ENCODE results near the gene POLR3H.
"Not testable (repeated sequence)": the region's sequence is repeated elsewhere in the genome, so short reads cannot be mapped to it uniquely, and the experiment has no call there.

The POLR3H gene

DNA sequence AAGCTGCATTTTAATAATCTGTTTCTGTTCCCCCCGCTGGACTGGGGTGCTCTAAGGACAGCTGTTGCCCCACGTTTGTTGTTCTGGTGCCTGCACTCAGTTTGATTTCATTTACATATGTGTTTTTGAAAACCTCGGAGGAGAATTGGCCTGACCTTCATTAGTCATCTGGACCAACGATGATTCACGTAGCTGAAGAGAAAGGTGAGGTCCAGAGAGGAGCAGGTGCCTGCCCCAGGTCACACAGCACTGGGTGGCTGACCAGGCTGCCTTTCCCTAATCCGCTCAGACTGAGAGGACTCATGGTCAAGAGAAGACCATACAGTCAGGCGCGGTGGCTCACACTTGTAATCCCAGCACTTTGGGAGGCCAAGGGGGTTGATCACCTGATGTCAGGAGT is 20.3 kb upstream of the POLR3H start:
- DNase-seq (ENCODE audit: low read depth in 2 of 2) = no peak

DNA sequence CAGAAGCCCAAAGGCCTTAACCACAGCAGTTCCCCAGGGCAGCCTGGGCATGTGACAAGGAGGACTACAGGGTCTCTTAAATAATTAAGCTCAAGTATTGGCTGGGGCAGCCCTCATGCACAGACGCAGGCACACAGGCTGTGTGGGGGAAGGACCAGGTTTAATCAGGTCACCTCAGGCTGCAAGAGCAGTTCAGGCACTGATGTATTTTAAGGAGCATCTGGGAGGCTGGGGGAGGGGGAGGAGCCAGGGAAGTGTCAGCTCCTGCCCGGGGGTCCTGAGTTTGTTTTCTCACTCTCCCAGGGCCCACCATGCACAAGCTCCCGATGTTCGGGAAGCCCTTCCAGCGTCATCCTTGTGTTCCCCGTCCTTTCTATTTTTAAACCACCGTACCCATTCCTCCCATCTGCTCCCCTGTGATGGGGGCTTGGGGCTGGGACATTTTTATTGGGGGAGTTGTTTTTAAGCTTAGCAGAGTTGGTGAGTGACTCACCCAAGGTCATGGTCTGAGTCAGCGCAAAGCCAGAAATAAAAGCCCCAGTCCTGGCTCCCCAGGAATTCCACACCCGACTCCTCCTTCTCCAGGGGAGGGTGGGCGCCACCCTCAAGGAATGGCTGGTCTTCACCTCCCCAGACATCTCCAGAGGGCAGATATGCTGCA is 18.9 kb upstream of the POLR3H start:
- no peak for DNase-seq (ENCODE audit: low read depth in 2 of 2)

DNA sequence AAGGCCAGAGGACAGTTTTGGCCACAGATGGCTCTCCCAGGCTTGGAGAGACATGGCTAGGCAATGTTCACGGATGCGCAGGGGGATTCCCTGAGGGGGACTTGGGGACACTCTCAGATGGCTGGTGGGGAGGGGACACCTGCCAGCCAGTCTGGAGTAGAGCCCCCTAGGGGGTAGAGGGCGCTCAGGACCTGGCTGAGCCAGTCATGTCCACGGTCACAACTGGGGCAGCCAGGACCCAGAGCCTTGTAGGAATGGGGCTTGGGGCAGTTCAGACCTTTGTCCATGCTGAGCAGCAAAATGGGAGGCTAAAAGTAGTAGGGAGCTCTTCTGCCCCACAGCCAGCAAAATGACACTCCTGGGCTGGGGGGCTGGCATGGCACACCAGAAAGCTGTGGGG is 18.2 kb upstream of the POLR3H start:
- no peak for DNase-seq (ENCODE audit: low read depth in 2 of 2)

DNA sequence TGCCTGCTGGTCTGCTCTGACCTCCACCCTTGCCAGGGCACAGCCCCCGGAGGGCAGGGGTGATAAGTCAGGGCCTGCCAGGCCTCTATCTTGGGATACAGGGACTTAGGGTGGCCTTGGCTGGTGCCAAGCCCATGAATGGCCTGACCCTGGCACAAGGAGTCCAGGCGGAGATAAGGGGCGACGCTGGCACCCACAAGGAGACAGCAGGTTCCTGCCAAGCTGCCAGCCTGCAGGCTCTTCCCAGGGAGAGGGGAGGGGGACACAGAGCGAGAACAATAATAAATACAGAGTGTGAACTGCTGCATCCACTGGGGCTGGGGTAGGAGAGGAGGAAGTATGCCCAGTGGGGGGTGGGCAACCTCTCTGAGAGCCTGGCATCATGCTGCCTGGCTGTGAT is 17.5 kb upstream of the POLR3H start:
- DNase-seq (ENCODE audit: low read depth in 2 of 2) = no peak

DNA sequence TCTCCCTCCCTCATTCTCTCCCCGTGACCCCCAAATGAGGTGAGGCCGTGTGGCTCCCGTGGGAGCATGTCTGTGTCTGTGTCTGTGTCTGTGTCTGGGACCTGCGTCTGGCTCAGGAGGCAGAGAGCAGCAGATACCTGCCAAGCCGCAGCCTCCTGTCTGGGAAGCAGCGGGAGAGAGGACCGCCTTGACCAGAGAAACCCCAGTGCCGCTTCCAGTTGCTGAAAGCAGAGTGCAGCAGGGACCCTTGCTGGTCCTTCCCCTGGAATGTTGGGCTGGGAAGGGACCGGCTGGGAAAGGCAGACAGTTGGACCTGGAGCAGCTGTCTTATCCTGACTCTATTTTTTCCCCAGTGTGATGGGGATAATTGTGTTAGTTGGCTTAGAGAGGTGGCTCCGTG is 17.1 kb upstream of the POLR3H start:
- no peak for DNase-seq (ENCODE audit: low read depth in 2 of 2)

DNA sequence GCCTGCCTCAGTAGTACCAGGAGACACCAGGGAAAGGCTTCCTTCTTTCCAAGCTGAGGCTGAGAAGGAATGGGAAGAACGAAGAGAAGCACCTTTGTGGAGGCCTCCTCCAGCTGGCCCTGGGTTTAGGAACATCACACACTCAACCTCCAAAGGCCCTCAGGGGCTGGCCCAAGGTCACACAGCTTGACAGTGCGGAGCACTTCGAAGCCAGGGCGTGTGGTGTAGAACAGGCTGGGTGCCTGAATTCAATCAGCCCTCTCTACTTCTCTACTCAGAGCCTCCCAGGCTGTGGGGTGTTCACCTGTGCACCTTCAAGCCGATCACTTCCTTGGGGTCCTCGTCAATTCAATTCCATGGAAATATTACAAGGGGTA is 15.8 kb upstream of the POLR3H start:
- no peak for DNase-seq (ENCODE audit: low read depth in 2 of 2)

DNA sequence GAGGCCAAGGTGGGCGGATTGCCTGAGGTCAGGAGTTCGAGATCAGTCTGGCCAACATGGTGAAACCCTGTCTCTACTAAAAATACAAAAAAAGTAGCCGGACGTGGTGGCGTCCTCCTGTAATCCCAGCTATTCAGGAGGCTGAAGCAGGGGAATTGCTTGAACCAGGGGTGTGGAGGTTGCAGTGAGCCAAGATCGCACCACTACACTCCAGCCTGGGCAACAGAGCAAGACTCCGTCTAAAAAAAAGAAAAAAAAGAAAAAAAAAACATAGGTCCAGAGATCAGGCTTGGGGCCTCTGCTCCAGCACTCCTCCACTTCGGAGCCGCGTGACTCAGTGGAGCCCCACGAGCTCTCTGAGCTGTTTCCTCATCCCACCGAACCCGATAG is 14.0 kb upstream of the POLR3H start:
- DNase-seq (ENCODE audit: low read depth in 2 of 2) = not testable (repeated sequence)

DNA sequence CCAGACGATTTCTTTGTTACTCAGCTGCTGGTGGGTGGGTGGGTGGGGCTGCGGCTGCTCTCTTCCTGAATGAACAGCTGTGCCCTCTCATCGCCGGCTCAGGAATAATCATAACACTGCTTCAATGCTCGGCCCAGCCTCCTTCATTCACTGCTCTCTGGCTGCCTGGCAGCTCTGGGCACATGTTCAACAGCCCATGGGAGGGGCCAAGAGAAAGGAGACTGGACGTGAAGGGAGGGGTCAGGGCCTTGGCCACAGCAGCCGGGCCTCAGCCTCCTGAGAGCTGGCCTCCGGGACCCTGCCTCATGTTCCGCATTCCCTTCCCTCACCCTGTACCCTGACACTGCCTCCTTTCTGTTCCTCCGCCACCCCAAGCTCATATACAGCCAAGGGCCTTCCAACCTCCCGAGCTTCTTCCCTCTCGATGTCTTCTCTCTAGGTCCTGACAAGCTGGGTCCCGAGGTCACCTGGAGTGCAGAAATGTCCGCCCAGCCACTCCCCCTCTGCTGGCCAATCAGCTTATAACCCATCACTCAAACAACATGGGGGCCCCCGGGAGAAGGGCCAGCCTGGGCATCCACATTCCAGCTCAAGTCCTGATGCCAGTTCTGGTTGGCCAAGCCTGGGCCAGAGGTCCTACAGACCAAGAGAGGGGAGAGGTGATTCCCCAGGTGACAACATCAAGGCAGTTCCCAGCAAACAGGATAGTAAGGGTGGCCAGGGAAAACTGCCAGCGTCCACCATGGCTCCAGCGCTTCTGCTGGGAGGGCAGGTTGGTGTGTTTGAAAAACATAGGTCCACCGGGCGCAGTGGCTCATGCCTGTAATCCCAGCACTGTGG is 13.4 kb upstream of the POLR3H start:
- no peak for DNase-seq (ENCODE audit: low read depth in 2 of 2)

DNA sequence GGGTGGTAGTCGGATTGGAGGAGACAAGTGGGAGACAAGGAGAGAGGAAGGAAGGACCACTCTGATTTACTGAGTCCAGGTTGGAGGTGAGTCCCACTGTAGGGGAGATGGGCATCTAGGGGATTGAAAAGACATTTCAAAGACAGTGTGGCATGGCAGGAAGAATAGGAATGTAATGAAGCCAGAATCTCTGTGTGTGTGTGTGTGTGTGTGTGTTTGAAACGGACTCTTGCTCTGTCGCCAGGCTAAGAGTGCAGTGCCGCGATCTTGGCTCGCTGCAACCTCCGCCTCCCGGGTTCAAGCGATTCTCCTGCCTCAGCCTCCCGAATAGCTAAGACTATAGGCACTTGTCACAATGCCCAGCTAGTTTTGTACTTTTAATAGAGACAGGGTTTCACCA is 12.3 kb upstream of the POLR3H start:
- DNase-seq (ENCODE audit: low read depth in 2 of 2) = no peak

DNA sequence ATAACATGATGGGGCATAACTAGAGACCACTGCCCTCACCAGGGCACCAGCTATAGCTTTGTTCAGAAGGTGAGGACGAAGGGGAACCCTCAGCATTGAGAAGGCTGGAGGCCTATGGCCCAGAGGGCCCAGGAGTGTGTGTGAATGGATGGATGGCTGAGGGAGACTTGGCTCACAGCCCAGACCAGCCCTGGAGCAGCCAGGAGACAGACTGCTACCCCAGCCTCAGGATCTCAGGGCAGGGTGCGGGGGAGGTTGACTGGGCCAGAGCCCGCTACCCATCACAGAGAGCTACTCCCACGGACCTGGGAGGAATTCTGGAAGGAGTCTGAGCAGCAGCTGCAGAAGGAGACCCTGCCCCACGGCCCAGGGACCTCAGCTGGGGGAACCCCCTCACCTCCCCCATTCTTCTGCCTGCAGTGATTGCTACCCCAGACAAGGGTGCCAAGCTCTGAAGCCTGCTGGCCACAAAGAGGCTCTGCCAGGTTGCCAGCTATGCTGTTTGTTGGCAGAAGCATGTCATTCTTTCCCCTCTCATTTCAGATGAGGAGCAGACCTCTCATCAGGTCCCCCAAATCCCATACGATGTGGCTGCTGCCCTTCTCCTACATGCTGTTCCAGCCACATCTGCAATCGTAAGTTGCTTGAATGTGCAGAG is 11.2 kb upstream of the POLR3H start:
- DNase-seq (ENCODE audit: low read depth in 2 of 2) = no peak

DNA sequence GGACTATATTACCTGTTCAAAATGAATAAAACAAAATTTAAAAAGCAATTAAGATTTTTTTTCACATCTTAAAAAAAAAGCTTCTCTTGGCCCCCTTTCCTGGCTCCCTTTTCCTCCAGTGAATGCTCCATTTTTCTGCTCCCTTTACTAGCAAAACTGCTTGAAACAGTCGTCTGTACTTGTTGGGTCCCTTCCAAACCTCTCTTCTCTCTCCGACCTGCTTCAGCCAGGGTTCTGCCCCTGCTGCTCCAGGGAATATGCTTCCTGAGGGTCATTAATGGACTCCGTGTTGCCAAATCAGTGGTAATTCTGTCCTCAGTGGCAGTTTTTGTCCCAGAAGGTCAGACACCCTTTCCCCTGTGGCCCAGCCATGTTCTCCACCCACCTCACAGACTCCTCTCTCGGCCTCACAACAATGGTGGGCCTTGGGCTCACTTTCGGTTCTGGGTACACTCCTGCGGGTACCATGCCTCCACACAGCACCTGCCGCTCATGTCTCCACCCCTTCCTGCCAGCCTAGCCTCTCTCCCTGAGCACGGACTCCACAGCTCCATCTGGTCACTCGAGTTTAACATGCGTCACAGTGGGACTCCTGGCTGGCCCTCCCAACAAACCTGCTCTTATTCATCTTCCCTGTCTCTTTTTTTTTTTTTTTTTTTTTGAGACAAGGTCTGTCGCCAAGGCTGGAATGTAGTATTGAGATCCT is 7.8 kb upstream of the POLR3H start:
- DNase-seq (ENCODE audit: low read depth in 2 of 2) = no peak

DNA sequence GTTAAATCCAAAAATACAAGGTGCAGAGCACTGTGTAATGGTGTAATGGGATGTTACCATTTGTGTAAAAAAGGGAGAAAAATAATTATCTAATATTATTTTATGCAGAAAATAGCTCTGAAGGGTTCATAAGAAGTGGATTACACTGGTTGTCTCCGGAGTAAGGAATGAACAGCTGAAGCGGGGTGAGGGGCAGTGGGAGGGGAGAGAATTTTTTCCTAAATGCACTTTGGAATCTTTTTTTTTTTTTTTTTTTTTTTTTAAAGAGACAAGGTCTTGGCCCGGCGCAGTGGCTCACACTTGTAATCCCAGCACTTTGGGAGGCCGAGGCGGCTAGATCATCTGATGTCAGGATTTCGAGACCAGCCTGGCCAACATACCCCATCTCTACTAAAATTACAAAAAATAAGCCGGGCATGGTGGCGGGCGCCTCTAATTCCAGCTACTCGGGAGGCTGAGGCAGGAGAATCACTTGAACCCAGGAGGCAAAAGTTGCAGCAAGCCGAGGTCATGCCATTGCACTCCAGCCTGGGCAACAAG is 6.8 kb upstream of the POLR3H start:
- DNase-seq (ENCODE audit: low read depth in 2 of 2) = no peak

DNA sequence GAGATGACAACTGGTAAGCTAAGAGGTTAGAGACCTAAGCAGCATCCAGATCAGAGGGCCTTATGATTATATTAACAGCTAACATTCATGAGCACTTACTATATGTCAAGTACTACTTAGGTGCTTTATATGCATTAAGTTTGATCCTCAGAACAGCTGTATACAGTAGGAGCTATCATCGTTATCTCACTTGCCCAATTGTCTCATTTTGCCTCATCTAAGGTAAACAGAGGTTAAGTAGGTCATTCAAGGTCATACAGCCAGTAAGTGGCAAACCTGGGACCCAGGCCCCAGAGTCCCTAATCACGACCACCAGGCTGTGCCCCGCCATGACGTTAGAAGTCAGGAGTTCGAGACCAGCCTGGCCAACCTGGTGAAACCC is 4.6 kb upstream of the POLR3H start:
- DNase-seq (ENCODE audit: low read depth in 2 of 2) = no peak

DNA sequence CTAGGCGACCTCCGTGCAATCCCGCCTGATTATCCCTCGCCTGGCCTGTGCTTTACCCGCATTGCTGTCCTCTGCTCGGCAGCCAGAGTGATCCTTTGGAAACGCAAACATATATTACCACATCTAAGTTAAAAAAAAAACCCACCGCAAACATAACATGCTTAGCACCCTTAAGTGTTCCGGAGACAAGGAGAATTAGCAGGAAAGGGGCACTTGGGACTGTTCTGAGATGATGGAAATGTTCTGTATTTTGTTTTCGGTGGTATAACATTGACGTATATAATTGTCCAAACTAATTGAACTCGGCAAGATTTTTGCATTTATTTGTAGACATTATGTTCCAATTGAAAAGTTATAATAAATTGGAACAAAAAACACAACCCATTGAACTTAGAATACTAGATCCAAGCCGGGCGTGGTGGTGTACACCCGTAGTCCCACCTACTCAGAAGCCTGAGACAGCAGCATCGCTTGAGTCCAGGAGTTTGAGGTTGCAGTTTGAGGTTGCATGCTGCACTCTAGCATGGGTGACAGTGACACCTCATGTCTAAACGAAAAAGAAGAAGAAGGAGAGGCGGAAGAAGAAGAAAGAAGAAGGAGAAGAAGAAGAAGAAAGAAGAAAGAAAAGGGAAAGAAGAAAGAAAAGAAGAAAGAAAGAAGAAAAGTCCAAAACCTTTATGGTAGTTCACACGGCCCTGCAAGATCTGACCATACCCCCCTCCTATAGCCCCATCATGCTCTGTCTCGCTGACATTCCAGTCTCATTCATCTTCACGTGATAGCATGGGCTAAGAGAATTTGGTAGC is 604 bp upstream of the POLR3H start:
- DNase-seq (ENCODE audit: low read depth in 2 of 2) = no peak

DNA sequence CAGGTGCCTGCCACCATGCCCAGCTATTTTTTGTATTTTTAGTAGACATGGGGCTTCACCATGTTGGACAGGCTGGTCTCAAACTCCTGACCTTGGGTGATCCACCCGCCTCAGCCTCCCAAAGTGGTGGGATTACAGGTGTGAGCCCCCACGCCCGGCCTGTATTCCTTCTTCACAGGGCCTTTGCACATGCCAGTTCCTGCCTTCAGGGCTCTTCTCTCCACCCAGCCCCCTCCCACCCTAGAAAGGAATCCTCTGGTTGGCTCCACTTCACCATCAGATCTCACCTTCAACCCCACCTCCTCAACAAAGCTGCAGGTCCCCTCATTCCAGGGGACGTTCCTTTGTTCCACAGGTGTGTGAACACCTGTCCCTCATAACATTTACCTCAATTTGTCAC is 2.0 kb downstream of the POLR3H start:
- no peak for DNase-seq (ENCODE audit: low read depth in 2 of 2)

DNA sequence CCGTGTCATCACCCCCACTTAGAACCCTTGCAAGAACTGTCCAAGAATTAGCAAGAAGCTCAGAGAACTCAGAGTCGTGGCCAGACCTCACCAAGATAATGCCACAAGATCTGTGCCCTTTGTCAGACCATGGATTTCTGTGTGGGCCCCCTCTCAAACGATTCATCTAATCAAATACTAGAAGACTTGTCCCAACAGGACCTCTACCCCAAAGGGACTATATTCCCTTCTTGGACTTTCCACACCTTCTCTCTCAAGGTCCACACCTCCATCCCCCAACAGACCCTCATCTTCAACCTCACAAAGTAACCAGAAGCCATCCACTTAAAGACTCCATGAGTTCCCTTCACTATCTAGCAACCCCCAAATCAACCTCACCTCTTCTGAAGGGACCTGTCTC is 2.8 kb downstream of the POLR3H start:
- DNase-seq (ENCODE audit: low read depth in 2 of 2) = no peak

DNA sequence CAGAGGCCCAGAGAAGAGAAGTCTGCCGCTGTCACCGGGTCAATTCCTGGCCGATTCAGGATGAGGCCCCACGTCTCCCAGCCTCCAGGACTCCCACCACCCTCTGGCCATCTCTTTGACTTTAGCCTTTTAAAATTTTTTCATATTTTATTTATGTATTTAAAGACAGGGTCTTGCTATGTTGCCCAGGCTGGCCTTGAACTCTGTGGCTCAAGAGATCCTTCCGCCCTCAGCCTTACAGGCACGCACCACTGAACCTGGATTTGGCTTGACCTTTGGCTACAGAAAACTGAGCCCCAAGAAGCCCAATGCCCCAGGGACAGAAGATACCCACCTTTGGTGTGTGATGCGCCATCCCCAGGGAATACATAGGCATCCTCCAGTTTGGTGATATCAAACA is 3.9 kb downstream of the POLR3H start:
- DNase-seq (ENCODE audit: low read depth in 2 of 2) = no peak

DNA sequence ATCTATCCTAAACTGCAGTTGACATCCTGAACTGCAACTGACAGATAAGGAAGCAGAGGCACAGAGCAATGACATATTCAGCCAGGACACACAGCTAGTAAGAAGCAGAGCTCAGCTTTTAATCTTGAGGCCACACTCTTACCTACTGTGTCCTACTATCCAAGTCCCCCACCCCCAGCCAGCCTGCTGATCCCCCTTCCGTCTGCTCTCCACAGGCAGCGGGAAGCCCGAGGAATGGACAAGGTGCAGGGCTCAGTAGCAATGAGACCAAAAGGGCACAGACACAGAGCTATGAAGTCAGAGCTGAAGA is 4.3 kb downstream of the POLR3H start:
- no peak for DNase-seq (ENCODE audit: low read depth in 2 of 2)

DNA sequence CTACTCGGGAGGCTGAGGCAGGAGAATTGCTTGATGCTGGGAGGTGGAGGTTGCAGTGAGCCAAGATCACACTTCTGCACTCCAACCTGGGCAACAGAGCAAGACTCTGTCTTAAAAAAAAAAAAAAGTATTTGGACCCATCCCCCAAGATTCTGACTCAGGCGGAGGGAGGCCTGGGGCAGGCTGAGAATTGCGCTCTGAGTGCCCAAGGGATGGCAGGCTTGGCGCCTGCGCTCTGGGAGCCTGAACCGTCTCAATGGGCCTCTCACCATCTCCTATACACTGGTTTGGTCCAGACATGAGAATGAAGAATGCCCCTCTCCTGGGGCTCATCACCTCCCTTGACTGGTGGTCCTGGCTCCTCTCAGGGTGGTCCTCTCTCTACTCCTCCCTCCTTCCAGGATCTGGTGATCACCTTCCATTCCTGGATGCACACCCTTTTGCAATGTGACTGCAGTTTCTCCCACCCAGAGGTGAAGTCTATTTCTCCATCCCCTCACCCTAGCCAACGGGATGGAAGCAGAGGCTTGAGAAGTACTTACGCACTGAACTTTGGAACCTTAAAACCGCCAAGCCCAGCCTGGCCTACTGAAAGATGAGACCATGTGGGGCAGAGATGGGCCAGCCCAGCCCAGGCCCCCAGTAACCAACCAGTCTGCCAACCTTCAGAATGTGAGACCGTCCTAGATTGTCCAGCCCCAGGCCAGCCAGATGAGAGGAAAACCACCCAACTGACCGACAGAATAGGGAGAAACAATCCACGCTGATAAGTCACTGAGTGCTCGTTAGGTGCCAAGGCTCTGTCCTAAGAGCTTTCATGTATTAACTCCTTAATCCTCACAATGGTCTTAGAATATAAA is 4.9 kb downstream of the POLR3H start:
- no peak for DNase-seq (ENCODE audit: low read depth in 2 of 2)

DNA sequence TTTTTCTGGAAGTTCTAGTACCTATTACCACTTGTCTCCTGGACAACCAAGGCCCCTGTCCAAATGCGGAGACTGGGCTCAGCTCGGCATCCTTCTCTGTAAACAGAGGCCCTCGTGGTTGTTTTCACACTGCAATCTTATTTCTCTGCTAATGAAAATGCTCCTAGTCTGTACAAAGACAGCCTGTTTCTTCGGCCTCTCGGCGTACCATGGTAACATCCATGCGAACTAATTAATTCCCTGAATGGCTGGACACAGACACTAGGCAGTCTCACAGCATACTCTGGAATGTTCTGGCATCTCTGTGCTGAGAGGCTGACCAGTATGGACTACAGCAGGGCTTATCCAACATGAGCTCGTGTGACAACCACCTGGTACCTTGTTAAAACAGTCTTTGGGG is 5.7 kb downstream of the POLR3H start:
- no peak for DNase-seq (ENCODE audit: low read depth in 2 of 2)

DNA sequence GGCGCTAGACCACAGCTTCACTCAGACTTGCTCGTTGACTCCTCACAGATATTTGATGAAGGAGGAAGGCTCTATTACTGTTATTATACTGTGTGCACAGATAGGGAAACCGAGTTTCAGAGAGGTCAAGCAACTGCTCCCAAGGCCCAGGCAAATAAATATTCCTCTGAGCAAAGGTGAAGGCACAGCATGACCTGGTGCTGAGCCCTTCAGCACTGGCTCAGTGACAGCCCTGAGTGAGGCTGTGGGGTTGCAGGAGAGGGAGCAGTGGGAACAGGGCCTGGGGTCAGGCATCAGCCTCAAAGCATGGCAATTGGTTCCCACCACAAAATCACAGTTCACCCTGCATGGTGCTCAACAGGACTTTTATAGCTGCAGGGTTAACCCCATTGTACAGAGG is 7.1 kb downstream of the POLR3H start:
- no peak for DNase-seq (ENCODE audit: low read depth in 2 of 2)

Measured in activated CD4-positive, alpha-beta T cell treated with anti-CD3 and anti-CD28 coated beads for 24 hours (primary cell).